Measurements from ENCODE around the gene GPR108.
A peak's percentile ranks its signal among the peaks of the same experiment; 100 is the strongest.
"Not testable (repeated sequence)": the region's sequence is repeated elsewhere in the genome, so short reads cannot be mapped to it uniquely, and the experiment has no call there.

The GPR108 gene

DNA sequence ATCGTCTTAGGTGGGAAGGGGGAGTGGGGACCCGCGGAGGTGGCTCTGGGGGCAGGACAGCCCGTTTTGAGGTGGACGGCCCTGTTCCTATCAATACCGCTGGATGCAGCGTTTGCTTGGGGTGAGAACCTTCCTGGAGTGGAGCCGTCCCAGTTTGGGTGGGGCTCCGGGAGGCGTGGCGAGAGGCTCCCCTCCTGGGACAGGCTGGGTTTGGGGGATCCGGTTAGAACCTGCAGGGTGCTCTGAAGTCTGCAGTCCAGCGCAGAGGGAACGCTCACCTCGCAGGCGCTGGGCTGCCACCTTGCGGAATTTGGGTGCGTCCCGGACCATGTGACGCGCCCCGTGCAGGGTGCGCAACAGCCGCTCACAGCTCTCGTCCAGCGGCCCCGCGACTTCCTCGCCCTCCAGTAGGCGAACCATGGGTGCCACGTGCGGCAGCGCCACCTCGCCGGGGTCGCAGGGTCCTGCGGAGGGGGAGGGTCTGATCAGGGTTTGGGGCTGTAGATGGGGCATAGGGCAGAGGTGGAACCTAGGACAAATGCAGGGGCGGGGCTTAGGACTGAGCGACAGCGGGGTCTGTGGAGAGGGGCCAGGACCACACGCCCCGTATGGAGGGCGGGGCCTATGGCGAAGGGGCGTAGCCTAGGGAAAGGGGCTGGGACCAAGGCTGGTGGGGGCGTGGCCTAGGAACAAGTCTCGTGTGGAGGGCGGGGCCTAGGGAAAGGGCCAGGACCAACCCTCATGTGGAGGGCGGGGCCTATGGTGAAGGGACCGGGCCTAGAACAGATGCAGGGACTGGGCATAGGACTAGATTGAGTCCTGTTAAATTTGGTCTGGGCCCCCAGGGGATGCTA is 16.0 kb upstream of the GPR108 start:
- TF ChIP-seq, protein P1, sequence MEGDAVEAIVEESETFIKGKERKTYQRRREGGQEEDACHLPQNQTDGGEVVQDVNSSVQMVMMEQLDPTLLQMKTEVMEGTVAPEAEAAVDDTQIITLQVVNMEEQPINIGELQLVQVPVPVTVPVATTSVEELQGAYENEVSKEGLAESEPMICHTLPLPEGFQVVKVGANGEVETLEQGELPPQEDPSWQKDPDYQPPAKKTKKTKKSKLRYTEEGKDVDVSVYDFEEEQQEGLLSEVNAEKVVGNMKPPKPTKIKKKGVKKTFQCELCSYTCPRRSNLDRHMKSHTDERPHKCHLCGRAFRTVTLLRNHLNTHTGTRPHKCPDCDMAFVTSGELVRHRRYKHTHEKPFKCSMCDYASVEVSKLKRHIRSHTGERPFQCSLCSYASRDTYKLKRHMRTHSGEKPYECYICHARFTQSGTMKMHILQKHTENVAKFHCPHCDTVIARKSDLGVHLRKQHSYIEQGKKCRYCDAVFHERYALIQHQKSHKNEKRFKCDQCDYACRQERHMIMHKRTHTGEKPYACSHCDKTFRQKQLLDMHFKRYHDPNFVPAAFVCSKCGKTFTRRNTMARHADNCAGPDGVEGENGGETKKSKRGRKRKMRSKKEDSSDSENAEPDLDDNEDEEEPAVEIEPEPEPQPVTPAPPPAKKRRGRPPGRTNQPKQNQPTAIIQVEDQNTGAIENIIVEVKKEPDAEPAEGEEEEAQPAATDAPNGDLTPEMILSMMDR (IDR thresholded peaks at IDR 0.05): peak; percentile 19
- Mint-ChIP-seq H3K4me3 (peak overlapping the region; percentile 73), H3K9me3 (no peaks in the 10 kb centered on the region), H3K36me3 (ENCODE audit: low read depth) (peaks cover 25% of the 10 kb centered on the region), H3K4me1 (peaks cover 9% of the 10 kb centered on the region), H3K27ac (no peak overlapping the region), H3K27me3 (ENCODE audit: low read depth, poor library complexity) (peaks cover 7% of the 10 kb centered on the region)
- peak; percentile 93 for DNase-seq

DNA sequence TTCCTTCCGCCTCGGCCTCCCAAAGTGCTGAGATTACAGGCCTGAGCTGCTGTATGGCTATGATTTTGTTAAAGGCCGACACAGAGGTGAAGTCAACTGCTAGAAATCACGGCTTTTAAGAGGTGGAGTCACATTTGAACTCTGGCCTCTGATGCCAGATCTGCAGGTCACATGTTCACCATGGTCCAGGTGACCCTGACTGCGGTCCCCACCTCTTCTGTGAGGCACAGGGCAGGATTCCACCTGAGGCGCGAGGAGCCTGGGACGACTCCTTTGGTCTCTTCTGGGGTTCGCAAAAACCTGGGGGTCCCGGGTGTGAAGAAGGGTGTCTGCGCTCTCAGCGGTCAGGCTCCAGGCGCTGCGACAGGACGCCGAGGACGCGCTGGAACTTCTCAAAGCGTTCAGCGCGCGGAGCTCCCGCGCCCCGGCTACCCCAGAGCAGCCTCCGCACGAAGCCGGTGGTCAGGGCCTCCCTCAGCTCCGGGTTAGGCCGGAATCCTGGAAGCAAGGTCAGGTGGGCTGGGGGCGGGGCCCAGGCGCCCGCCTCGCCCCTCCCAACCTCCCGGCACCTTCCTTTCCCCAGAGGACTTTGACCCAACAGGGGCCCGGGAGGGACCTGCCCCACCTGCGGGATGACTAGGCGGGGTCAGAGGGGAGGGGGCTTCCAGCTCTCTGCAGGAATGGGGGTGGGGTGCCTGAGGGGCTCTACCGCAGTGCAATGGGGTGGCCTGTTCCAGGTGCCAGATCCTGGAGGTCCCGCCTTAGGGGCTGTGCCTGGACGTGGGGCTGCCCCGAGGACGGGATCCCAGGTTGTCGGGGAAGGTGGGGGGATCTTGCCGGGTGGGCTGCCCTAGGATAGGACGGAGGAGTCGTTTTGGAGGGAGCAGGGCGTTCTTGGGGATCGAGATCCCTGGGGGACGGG is 15.1 kb upstream of the GPR108 start:
- Mint-ChIP-seq H3K9me3 (no peaks in the 10 kb centered on the region), H3K27ac (no peak overlapping the region), H3K36me3 (ENCODE audit: low read depth) (peaks cover 33% of the 10 kb centered on the region), H3K4me3 (peak overlapping the region; percentile 73), H3K4me1 (peaks cover 9% of the 10 kb centered on the region), H3K27me3 (ENCODE audit: low read depth, poor library complexity) (peaks cover 7% of the 10 kb centered on the region)
- TF ChIP-seq, protein P1 (IDR thresholded peaks at IDR 0.05): no peak
- DNase-seq: peak; percentile 66

DNA sequence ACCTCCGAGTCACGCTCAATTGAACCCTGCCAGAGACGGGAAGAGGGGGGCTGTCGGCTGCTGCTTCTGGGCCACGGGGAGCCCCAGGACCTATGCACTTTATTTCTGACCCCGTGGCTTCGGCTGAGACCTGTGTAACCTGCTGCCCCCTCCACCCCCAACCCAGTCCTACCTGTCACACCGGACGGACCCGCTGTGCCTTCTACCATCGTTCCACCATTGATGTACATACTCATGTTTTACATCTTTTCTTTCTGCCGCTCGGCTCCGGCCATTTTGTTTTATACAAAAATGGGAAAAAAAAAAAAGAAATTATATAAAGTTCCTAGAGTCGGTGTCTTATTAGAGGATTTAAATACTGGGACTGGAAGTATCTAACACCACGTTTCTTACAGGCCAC is 13.8 kb upstream of the GPR108 start:
- Mint-ChIP-seq H3K27ac (no peak overlapping the region), H3K36me3 (ENCODE audit: low read depth) (peaks cover 46% of the 10 kb centered on the region)

DNA sequence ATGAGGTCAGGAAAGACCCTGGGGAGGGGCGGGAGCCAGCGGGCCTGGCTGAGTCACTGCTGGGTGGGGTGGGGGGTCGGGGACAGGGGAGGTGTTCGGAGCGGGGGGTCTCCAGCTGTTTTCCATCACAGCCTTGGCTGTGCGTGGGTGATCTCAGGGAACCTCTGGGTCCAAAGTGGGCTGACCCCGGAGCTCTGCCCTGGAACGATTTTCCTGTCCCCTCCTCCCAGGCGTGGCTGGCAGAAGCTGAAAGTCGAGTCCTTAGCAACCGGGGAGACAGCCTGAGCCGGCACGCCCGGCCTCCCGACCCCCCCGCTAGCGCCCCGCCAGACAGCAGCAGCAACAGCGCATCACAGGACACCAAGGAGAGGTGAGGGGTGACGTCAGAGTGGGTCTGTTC is 12.7 kb upstream of the GPR108 start:
- Mint-ChIP-seq H3K9me3 (no peaks in the 10 kb centered on the region), H3K27me3 (ENCODE audit: low read depth, poor library complexity) (peaks cover 5% of the 10 kb centered on the region), H3K36me3 (ENCODE audit: low read depth) (peaks cover 56% of the 10 kb centered on the region), H3K4me1 (peaks cover 18% of the 10 kb centered on the region), H3K27ac (no peak overlapping the region), H3K4me3 (no peak overlapping the region)
- DNase-seq: no peak
- TF ChIP-seq, protein P1 (IDR thresholded peaks at IDR 0.05): no peak

More for the DNA sequence above, 13.8 kb upstream of the GPR108 start:
- H3K9me3 Mint-ChIP-seq: no peaks in the 10 kb centered on the region
- peaks cover 5% of the 10 kb centered on the region for H3K27me3 Mint-ChIP-seq (ENCODE audit: low read depth, poor library complexity)
- no peak for DNase-seq
- H3K4me1 Mint-ChIP-seq: peaks cover 9% of the 10 kb centered on the region
- no peak overlapping the region for H3K4me3 Mint-ChIP-seq
- TF ChIP-seq, protein P1 (IDR thresholded peaks at IDR 0.05): no peak

DNA sequence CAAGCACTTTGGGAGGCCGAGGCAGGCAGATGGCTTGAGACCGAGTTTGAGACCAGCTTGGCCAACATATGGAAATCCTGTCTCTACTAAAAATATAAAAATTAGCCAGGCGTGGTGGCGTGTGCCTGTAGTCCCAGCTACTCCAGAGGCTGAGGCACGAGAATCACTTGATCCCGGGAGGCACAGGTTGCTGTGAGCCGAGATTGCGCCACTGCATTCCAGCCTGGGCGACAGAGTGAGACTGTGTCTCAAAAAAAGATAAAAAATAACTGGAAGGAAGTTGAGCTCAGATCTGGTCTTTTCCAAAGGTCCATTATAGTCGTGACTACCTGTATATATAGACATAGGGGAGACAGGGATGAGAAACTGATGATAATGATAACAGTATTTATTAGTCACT is 11.2 kb upstream of the GPR108 start:
- H3K9me3 Mint-ChIP-seq; H3K27ac Mint-ChIP-seq; H3K27me3 Mint-ChIP-seq (ENCODE audit: low read depth, poor library complexity): not testable (repeated sequence)

DNA sequence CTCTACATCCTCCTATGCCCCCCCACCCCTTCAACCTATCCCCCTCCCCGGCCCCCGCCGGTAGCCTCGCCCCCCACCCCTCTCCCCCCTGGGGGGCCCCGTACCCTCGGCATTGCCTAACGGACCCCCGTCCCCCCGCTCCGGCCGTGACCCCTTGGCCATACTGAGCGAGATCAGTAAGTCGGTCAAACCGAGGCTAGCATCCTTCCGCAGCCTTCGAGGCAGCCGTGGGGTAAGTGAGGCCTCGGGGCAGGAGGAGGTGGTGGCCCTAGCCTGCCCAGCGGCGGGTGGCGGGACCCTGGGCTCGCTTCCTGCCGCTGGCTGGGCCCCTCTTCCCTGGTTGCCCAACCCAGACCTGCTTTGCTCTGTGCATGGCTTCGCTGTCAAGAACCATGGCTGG is 8.6 kb upstream of the GPR108 start:
- Mint-ChIP-seq H3K36me3 (ENCODE audit: low read depth) (peaks cover 68% of the 10 kb centered on the region), H3K4me1 (peaks cover 55% of the 10 kb centered on the region), H3K27ac (peak overlapping the region; percentile 88), H3K4me3 (peak overlapping the region; percentile 12), H3K9me3 (no peaks in the 10 kb centered on the region), H3K27me3 (ENCODE audit: low read depth, poor library complexity) (no peaks in the 10 kb centered on the region)
- TF ChIP-seq, protein P1 (IDR thresholded peaks at IDR 0.05): no peak
- no peak for DNase-seq

More for the DNA sequence above, 11.2 kb upstream of the GPR108 start:
- Mint-ChIP-seq H3K4me1 (peaks cover 34% of the 10 kb centered on the region), H3K36me3 (ENCODE audit: low read depth) (peaks cover 66% of the 10 kb centered on the region)
- H3K4me3 Mint-ChIP-seq, DNase-seq: not testable (repeated sequence)

Data from nephron progenitor cell (in vitro differentiated cells).